ENCODE measurements around the gene PPIH. TPM values are rescaled to one million over a fixed set of nuclear protein-coding genes. Genes with fewer than 3 reads are reported as not detected.
A peak's percentile ranks its signal among the peaks of the same experiment; 100 is the strongest.
"Not testable (repeated sequence)": the region's sequence is repeated elsewhere in the genome, so short reads cannot be mapped to it uniquely, and the experiment has no call there.

PPIH gene
- total and polyA plus RNA-seq, 2 experiments from 2014 or later, result 22.7 to 37.1 TPM

DNA sequence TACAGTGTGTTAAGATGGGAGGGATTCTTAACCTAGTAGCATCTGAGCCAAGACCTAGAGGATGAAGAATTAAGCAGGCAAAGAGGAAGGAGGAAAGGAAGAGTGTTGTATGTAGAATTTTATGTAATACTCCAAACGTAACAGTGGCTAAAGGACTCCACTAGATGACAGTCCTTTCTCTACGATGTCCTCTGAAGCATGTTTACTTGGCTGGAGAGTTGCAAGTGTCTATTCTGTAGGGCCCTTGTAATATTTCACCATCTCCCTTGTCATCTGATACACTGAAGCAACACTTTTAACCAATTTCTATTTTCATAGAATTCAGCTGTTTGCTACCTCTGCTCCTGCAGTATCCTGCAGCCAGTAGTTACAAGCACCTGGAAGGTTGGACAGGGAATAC lies 21.8 kb downstream of the PPIH start:
- Histone ChIP-seq H3K4me2 (ENCODE audit: unreplicated experiment) (peak overlapping the region; percentile 2), H4K20me1 (ENCODE audit: insufficient read depth) (peaks cover 14% of the 10 kb centered on the region), H2AFZ (peak overlapping the region; percentile 4; the same call in 1 of the 2 replicates), H3K27ac (peak overlapping the region; percentile 91), H3K9me3 (ENCODE audit: low read depth) (no peaks in the 10 kb centered on the region), H3K4me3 (no peak overlapping the region), H3K9ac (peak overlapping the region; percentile 15; the same call in 1 of the 2 replicates), H3K9me2 (ENCODE audit: insufficient read depth) (no peaks in the 10 kb centered on the region), H3K27me3 (replicated peaks; ENCODE audit: insufficient read depth) (no peaks in the 10 kb centered on the region), H3K79me2 (ENCODE audit: insufficient read depth) (peaks cover 34% of the 10 kb centered on the region), H3F3A (ENCODE audit: insufficient read depth) (peaks cover 35% of the 10 kb centered on the region), H3K36me3 (ENCODE audit: low read depth) (peaks cover 11% of the 10 kb centered on the region; the same call in 1 of the 2 replicates), H3K4me1 (ENCODE audit: insufficient read depth) (peaks cover 35% of the 10 kb centered on the region)
- WGBS, 2 experiments (ENCODE audit: low coverage in 1 of 2, low lambda C conversion rate in 2 of 2, missing lambda C conversion rate in 2 of 2), result 38% methylated on average over 2 of the region's 2 CpGs
- no peak for TF ChIP-seq EZH2 (IDR thresholded peaks at IDR 0.05; ENCODE audit: insufficient read depth, poor library complexity, severe bottlenecking)
- no peak for TF ChIP-seq EZH2phosphoT487 (IDR thresholded peaks at IDR 0.05; ENCODE audit: insufficient read depth, low read depth)
- DNase-seq, result no peak
- in situ Hi-C loops (cut with MboI), result no loop called here

GRCh38 chr1:42680921-42681683 lies 22.9 kb downstream of the PPIH start:
- H3K9ac ChIP-seq, result peak overlapping the region; percentile 91
- H3K9me2 ChIP-seq (ENCODE audit: insufficient read depth), result no peaks in the 10 kb centered on the region
- H3K36me3 ChIP-seq (ENCODE audit: low read depth), result peaks cover 11% of the 10 kb centered on the region; the same call in 1 of the 2 replicates
- peak overlapping the region; percentile 99 for H3K4me2 ChIP-seq (ENCODE audit: unreplicated experiment)
- H3K27ac ChIP-seq, result peak overlapping the region; percentile 91
- TF ChIP-seq EZH2phosphoT487 (IDR thresholded peaks at IDR 0.05; ENCODE audit: insufficient read depth, low read depth) (no peak), EZH2 (IDR thresholded peaks at IDR 0.05; ENCODE audit: insufficient read depth, poor library complexity, severe bottlenecking) (no peak)
- H3F3A ChIP-seq (ENCODE audit: insufficient read depth), result peaks cover 35% of the 10 kb centered on the region
- WGBS, 2 experiments (ENCODE audit: low coverage in 1 of 2, low lambda C conversion rate in 2 of 2, missing lambda C conversion rate in 2 of 2), result 7 to 9% methylated on average over 18 of the region's 18 CpGs
- H3K4me3 ChIP-seq, result peak overlapping the region; percentile 94
- peak overlapping the region; percentile 93 for H2AFZ ChIP-seq
- no peaks in the 10 kb centered on the region for H3K27me3 ChIP-seq (replicated peaks; ENCODE audit: insufficient read depth)
- H3K9me3 ChIP-seq (ENCODE audit: low read depth), result no peaks in the 10 kb centered on the region
- peaks cover 17% of the 10 kb centered on the region for H4K20me1 ChIP-seq (ENCODE audit: insufficient read depth)
- H3K4me1 ChIP-seq (ENCODE audit: insufficient read depth), result peaks cover 46% of the 10 kb centered on the region
- in situ Hi-C loops (cut with MboI), result no loop called here
- peaks cover 44% of the 10 kb centered on the region for H3K79me2 ChIP-seq (ENCODE audit: insufficient read depth)
- DNase-seq, result peak; percentile 73

- in situ Hi-C loops (cut with MboI), result no loop called here
- no peak for TF ChIP-seq EZH2 (IDR thresholded peaks at IDR 0.05; ENCODE audit: insufficient read depth, poor library complexity, severe bottlenecking)
- no peak for TF ChIP-seq EZH2phosphoT487 (IDR thresholded peaks at IDR 0.05; ENCODE audit: insufficient read depth, low read depth)
- peak; percentile 99 for DNase-seq
Measured at GRCh38 chr1:42681741-42682483, 23.7 kb downstream of the PPIH start, which contains the start of gene YBX1. TSS of gene YBX1 (plus strand) at chr1:42682418. CDS start at chr1:42682566, 148 bp downstream.

DNA sequence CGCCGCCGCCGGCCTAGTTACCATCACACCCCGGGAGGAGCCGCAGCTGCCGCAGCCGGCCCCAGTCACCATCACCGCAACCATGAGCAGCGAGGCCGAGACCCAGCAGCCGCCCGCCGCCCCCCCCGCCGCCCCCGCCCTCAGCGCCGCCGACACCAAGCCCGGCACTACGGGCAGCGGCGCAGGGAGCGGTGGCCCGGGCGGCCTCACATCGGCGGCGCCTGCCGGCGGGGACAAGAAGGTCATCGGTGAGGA lies 24.2 kb downstream of the PPIH start:
- in situ Hi-C loops (cut with MboI); H2AFZ ChIP-seq; DNase-seq; H3K9me3 ChIP-seq (ENCODE audit: low read depth); H3K27me3 ChIP-seq (replicated peaks; ENCODE audit: insufficient read depth); H3K4me2 ChIP-seq (ENCODE audit: unreplicated experiment); H3K9me2 ChIP-seq (ENCODE audit: insufficient read depth): not testable (repeated sequence)
- H3K4me3 ChIP-seq, result peak overlapping the region; percentile 94
- H3K4me1 ChIP-seq (ENCODE audit: insufficient read depth), result peaks cover 55% of the 10 kb centered on the region
- H3K79me2 ChIP-seq (ENCODE audit: insufficient read depth), result peaks cover 57% of the 10 kb centered on the region
- WGBS, 2 experiments (ENCODE audit: low coverage in 1 of 2, low lambda C conversion rate in 2 of 2, missing lambda C conversion rate in 2 of 2), result 0% methylated on average over 9 to 23 of the region's 33 CpGs
- H3K36me3 ChIP-seq (ENCODE audit: low read depth), result peaks cover 11% of the 10 kb centered on the region; the same call in 1 of the 2 replicates
- peaks cover 35% of the 10 kb centered on the region for H3F3A ChIP-seq (ENCODE audit: insufficient read depth)
- H4K20me1 ChIP-seq (ENCODE audit: insufficient read depth), result peaks cover 26% of the 10 kb centered on the region
- H3K27ac ChIP-seq, result peak overlapping the region; percentile 91
- peak overlapping the region; percentile 91 for H3K9ac ChIP-seq

More at GRCh38 chr1:42681741-42682483, 23.7 kb downstream of the PPIH start, which contains the start of gene YBX1:
- Histone ChIP-seq H3K27me3 (replicated peaks; ENCODE audit: insufficient read depth) (no peaks in the 10 kb centered on the region), H3K27ac (peak within 1 kb of the TSS; percentile 91), H3K79me2 (ENCODE audit: insufficient read depth) (peaks cover 52% of the 10 kb centered on the region), H3K9ac (peak within 1 kb of the TSS; percentile 91), H3K4me3 (peak within 1 kb of the TSS; percentile 94), H4K20me1 (ENCODE audit: insufficient read depth) (peaks cover 24% of the 10 kb centered on the region), H3F3A (ENCODE audit: insufficient read depth) (peaks cover 35% of the 10 kb centered on the region), H3K4me1 (ENCODE audit: insufficient read depth) (peaks cover 54% of the 10 kb centered on the region), H3K9me2 (ENCODE audit: insufficient read depth) (no peaks in the 10 kb centered on the region), H3K36me3 (ENCODE audit: low read depth) (peaks cover 11% of the 10 kb centered on the region; the same call in 1 of the 2 replicates), H3K4me2 (ENCODE audit: unreplicated experiment) (peak within 1 kb of the TSS; percentile 99), H2AFZ (peak within 1 kb of the TSS; percentile 93), H3K9me3 (ENCODE audit: low read depth) (no peaks in the 10 kb centered on the region)
- 1% methylated on average over 52 to 54 of the region's 54 CpGs for WGBS, 2 experiments (ENCODE audit: low coverage in 1 of 2, low lambda C conversion rate in 2 of 2, missing lambda C conversion rate in 2 of 2)
